GM12878 (cell line): Measurements from ENCODE around the gene PROX1. TPM values are rescaled to one million over a fixed set of nuclear protein-coding genes. Genes with fewer than 3 reads are reported as not detected.

Experiments
- ATAC-seq: fragments of 200-7000 bp; cut with Tn5 transposase; 3 replicates; pipeline ENCODE4 v1.9.1; 2020; ENCODE audit warnings: mild to moderate bottlenecking, moderate library complexity
- BruUV-seq: library from RNA; stranded (reverse); fragments of 400-500 nt; replicated peaks from 2 replicates; lab custom pipeline; 2021; lab: Mats Ljungman, UMichigan
- CTCF ChIA-PET: fragments of 300-600 bp; sonication (Branson Sonifier 250); formaldehyde crosslinking; extraction: SDS; loops from one replicate; lab custom pipeline; 2021; ENCODE audit warnings: inconsistent platforms; lab: Yijun Ruan, JAX
- POLR2A ChIA-PET: fragments of 350-600 bp; formaldehyde crosslinking; extraction: SDS; loops from one replicate; lab custom pipeline; 2021; ENCODE audit warnings: inconsistent platforms; lab: Charles Lee
- RAD21 ChIA-PET: fragments of 300-600 bp; sonication (Branson Sonifier 250); formaldehyde crosslinking; loops from one replicate; lab custom pipeline; 2023; ENCODE audit warnings: antibody characterized with exemption; ENCODE audit not compliant: unreplicated experiment; lab: Charles Lee
- SMC1A ChIA-PET: fragments of 300-600 bp; sonication (Branson Sonifier 250); formaldehyde crosslinking; loops from one replicate; lab custom pipeline; 2023; ENCODE audit not compliant: unreplicated experiment, uncharacterized antibody; lab: Charles Lee
- DNase-seq: peaks from one replicate; pipeline ENCODE4 v3.0.0-alpha.2; 2011; ENCODE audit warnings: low read depth, low spot score
- FAIRE-seq: peaks from 3 replicates; lab custom pipeline; 2011; peaks lifted over from hg19 to GRCh38; lab: Jason Lieb, UNC
- H2AFZ ChIP-seq: 2 replicates; pipeline ENCODE4 v1.6.0; 2011; ENCODE audit warnings: low read depth, low read length, control low read depth; ENCODE audit not compliant: control insufficient read depth
- H3K27ac ChIP-seq: 2 replicates; pipeline ENCODE4 v1.5.1; 2011; ENCODE audit warnings: control low read depth; ENCODE audit not compliant: control insufficient read depth, insufficient read depth
- H3K27me3 ChIP-seq, 2 experiments: replicated peaks in 1 of 2; 2 replicates each; pipeline versions ENCODE4 v1.6.0 to v1.6.1; 2011; ENCODE audit warnings: low read length in 1 of 2; ENCODE audit not compliant: control insufficient read depth in 2 of 2, insufficient read depth in 2 of 2
- H3K36me3 ChIP-seq, 2 experiments: 2 replicates each; pipeline ENCODE4 v1.5.1; 2011; ENCODE audit warnings: low read length in 1 of 2; ENCODE audit not compliant: control insufficient read depth in 2 of 2, insufficient read depth in 2 of 2
- H3K4me1 ChIP-seq: 2 replicates; pipeline ENCODE4 v1.6.1; 2011; ENCODE audit warnings: mild to moderate bottlenecking, low read length, moderate library complexity, mixed read lengths; ENCODE audit not compliant: control insufficient read depth, insufficient read depth
- H3K4me2 ChIP-seq: 2 replicates; pipeline ENCODE4 v1.6.0; 2011; ENCODE audit warnings: control low read depth; ENCODE audit not compliant: control insufficient read depth, insufficient read depth
- H3K4me3 ChIP-seq: fragments of 200-600 bp; sonication (generic); 2 replicates; pipeline ENCODE4 v1.5.1; 2016
- H3K79me2 ChIP-seq: 2 replicates; pipeline ENCODE4 v1.6.0; 2011; ENCODE audit warnings: low read length; ENCODE audit not compliant: control insufficient read depth, insufficient read depth
- H3K9ac ChIP-seq: 2 replicates; pipeline ENCODE4 v1.8.0; 2011; ENCODE audit warnings: low read length, control low read depth, mixed read lengths; ENCODE audit not compliant: control insufficient read depth, insufficient read depth
- H3K9me3 ChIP-seq: replicated peaks from 3 replicates; pipeline ENCODE4 v1.5.1; 2011; ENCODE audit warnings: mild to moderate bottlenecking, low read length; ENCODE audit not compliant: control insufficient read depth, insufficient read depth
- H4K20me1 ChIP-seq: 2 replicates; pipeline ENCODE4 v1.6.0; 2011; ENCODE audit not compliant: control insufficient read depth, insufficient read depth
- BCL3 ChIP-seq: IDR thresholded peaks from 2 replicates; pipeline ENCODE4 v1.6.1; 2011; ENCODE audit warnings: borderline replicate concordance, low read depth, mild to moderate bottlenecking, moderate library complexity, low read length; ENCODE audit not compliant: insufficient read depth, poor library complexity, severe bottlenecking
- IRF4 ChIP-seq: IDR thresholded peaks from 2 replicates; pipeline ENCODE4 v1.6.1; 2011; ENCODE audit warnings: low read depth, low read length
- JUND ChIP-seq: IDR thresholded peaks from 2 replicates; pipeline ENCODE4 v1.6.1; 2012; ENCODE audit warnings: low read depth, mild to moderate bottlenecking, low read length, improper control_type of control experiment, moderate library complexity
- KAT2A ChIP-seq: conservative IDR thresholded peaks from 2 replicates; pipeline ENCODE4 v1.6.1; 2011; ENCODE audit warnings: low read depth, low read length; ENCODE audit not compliant: control insufficient read depth
- MXI1 ChIP-seq: fragments of 150-350 bp; IDR thresholded peaks from 2 replicates; pipeline ENCODE4 v1.6.1; 2011; ENCODE audit warnings: low read depth, mild to moderate bottlenecking, inconsistent platforms, low read length, improper control_type of control experiment
- NBN ChIP-seq: fragments of 450-650 bp; IDR thresholded peaks from 2 replicates; pipeline ENCODE4 v1.6.1; 2016
- NR2C1 ChIP-seq: fragments of 450-650 bp; IDR thresholded peaks from 2 replicates; pipeline ENCODE4 v1.6.1; 2017; ENCODE audit warnings: antibody characterized with exemption, mild to moderate bottlenecking, moderate library complexity
- PAX8 ChIP-seq: fragments of 450-650 bp; IDR thresholded peaks from 2 replicates; pipeline ENCODE4 v1.6.1; 2017; ENCODE audit warnings: mild to moderate bottlenecking, moderate library complexity
- PKNOX1 ChIP-seq: fragments of 450-650 bp; IDR thresholded peaks from 2 replicates; pipeline ENCODE4 v1.6.1; 2016; ENCODE audit warnings: mild to moderate bottlenecking
- RAD21 ChIP-seq: IDR thresholded peaks from 2 replicates; pipeline ENCODE4 v1.6.1; 2011; ENCODE audit warnings: mild to moderate bottlenecking, low read depth, low read length, moderate library complexity; ENCODE audit not compliant: insufficient read depth
- SIN3A ChIP-seq: IDR thresholded peaks from 2 replicates; pipeline ENCODE4 v1.6.1; 2012; ENCODE audit warnings: low read depth, low read length, improper control_type of control experiment
- SRF ChIP-seq, 2 experiments: IDR thresholded peaks; 2 replicates each; pipeline ENCODE4 v1.6.1; 2011; ENCODE audit warnings: low read depth in 2 of 2, low read length in 2 of 2, mild to moderate bottlenecking in 1 of 2, moderate library complexity in 1 of 2
- STAT3 ChIP-seq: IDR thresholded peaks from 2 replicates; pipeline ENCODE4 v1.6.1; 2011; ENCODE audit warnings: low read depth, low read length, improper control_type of control experiment
- ZBTB4 ChIP-seq: fragments of 450-650 bp; formaldehyde crosslinking; IDR thresholded peaks from 2 replicates; pipeline ENCODE4 v1.4.0; 2022; ENCODE audit warnings: mild to moderate bottlenecking, moderate library complexity
- ZBTB40 ChIP-seq: fragments of 450-650 bp; IDR thresholded peaks from 2 replicates; pipeline ENCODE4 v1.6.1; 2016; ENCODE audit warnings: mild to moderate bottlenecking, moderate library complexity, borderline replicate concordance
- WGBS: methylation state at CpG from one replicate; pipeline ENCODE4 v1.1.6; 2016; ENCODE audit warnings: low lambda C conversion rate; ENCODE audit not compliant: insufficient replicate concordance, insufficient coverage; ENCODE audit errors: missing lambda C conversion rate; 5-methylcytosine and 5-hydroxymethylcytosine counted together
- in situ Hi-C: fragments of 300-500 bp; cut with MboI; formaldehyde crosslinking; loops from 9 replicates; pipeline ENCODE4 v1.14.3; 2018; ENCODE audit warnings: mixed read lengths
- intact Hi-C: fragments of 100-400 bp; cut with micrococcal nuclease; formaldehyde crosslinking; loops from one replicate; pipeline ENCODE4 v1.14.2; 2022; ENCODE audit not compliant: unreplicated experiment
- polyA plus RNA-seq, 11 experiments: library from polyadenylated mRNA; depleted of rRNA in 4 of 11; unstranded in 6 of 11; stranded (reverse) in 5 of 11; fragments of >200 nt; fragmentation: Nextera tagmentation in 4 of 11; fragmentation: Illumina TruSeq in 1 of 11; extraction: Ambion mirVana in 4 of 11; extraction: Trizol in 1 of 11; gene quantifications; 1 replicate in 1 of 11; 2 replicates in 10 of 11; pipeline versions ENCODE4 v1.2.1 to v1.2.3, GENCODE V29; 2011 to 2016; ENCODE audit warnings: inconsistent platforms in 2 of 11, missing spikeins in 2 of 11, low read depth in 1 of 11
- total RNA-seq, 4 experiments: library from RNA; depleted of rRNA in 3 of 4; stranded (reverse); fragments of >200 nt in 3 of 4; fragmentation: Illumina TruSeq in 1 of 4; extraction: Trizol in 1 of 4; gene quantifications; 2 replicates each; pipeline versions ENCODE4 v1.2.1 to v1.2.3, GENCODE V29; 2013 to 2021

Gene PROX1
- total and polyA plus RNA-seq, 10 of the 15 experiments (the other 5 are each of a cell fraction or from before 2014, with no cell fraction given): under 0.01 to 0.44 (median 0.03) TPM; not detected in 4

GRCh38 chr1:214006845-214007244, 19.1 kb downstream of the PROX1 start (continued):
- TF ChIP-seq MXI1 (no peak), IRF4 (no peak), RAD21 (no peak), ZBTB4 (CRISPR knock-in tag) (no peak), PAX8 (no peak), JUND (no peak), STAT3 (no peak), SRF (IDR thresholded peaks at IDR 0.05; ENCODE audit: low read depth in 2 of 2, low read length in 2 of 2) (no peak)

GRCh38 chr1:214008347-214008746, 20.6 kb downstream of the PROX1 start:
- ATAC-seq (no peak), DNase-seq (no peak), FAIRE-seq (no peak)
- Histone ChIP-seq H3K4me3 (no peak overlapping the region), H3K9me3 (no peaks in the 10 kb centered on the region), H3K36me3 (no peaks in the 10 kb centered on the region), H3K27ac (no peak overlapping the region), H2AFZ (no peak overlapping the region), H3K27me3 (no peaks in the 10 kb centered on the region), H3K79me2 (no peaks in the 10 kb centered on the region), H3K9ac (no peak overlapping the region), H4K20me1 (no peaks in the 10 kb centered on the region), H3K4me2 (no peak overlapping the region), H3K4me1 (no peaks in the 10 kb centered on the region)
- RAD21 ChIA-PET: no interaction called here
- in situ Hi-C loops: no loop called here
- CTCF ChIA-PET: no interaction called here
- WGBS: 8% methylated on average over 3 of the region's 3 CpGs
- BruUV-seq: no TSS peak
- SMC1A ChIA-PET: interaction anchor here (0.6 to 0.7 kb wide), 2 partner anchors 10 to 97 kb away, joined by 3 read pairs; no protein-coding TSS in a partner anchor
- POLR2A ChIA-PET: no interaction called here
- intact Hi-C loops: no loop called here
- TF ChIP-seq SIN3A (no peak), BCL3 (no peak), KAT2A (no peak), NBN (no peak), ZBTB40 (no peak), NR2C1 (no peak), PKNOX1 (no peak)
